H1 (cell line): ENCODE results near the gene DAP. TPM values are rescaled to one million over a fixed set of nuclear protein-coding genes. Genes with fewer than 3 reads are reported as not detected.

Experiments
- CTCF ChIA-PET: fragments of 300-600 bp; sonication (Branson Sonifier 250); formaldehyde crosslinking; loops from one replicate; lab custom pipeline; 2021; ENCODE audit not compliant: partially characterized antibody; lab: Charles Lee
- POLR2A ChIA-PET: fragments of 300-600 bp; sonication (Branson Sonifier 250); formaldehyde crosslinking; loops from one replicate; lab custom pipeline; 2021; ENCODE audit warnings: inconsistent platforms; ENCODE audit not compliant: partially characterized antibody; lab: Charles Lee
- DNase-seq, 2 experiments: peaks; one replicate each; pipeline versions ENCODE4 v3.0.0 to v3.0.0-alpha.2; 2010 to 2022; ENCODE audit warnings: low spot score in 2 of 2, low read depth in 1 of 2, mixed read lengths in 1 of 2
- FAIRE-seq: peaks from 2 replicates; lab custom pipeline; 2011; peaks lifted over from hg19 to GRCh38; lab: Jason Lieb, UNC
- H2AFZ ChIP-seq: 2 replicates; pipeline ENCODE4 v1.8.1; 2012; ENCODE audit warnings: low read length, inconsistent platforms
- H2AK5ac ChIP-seq: 2 replicates; pipeline ENCODE4 v1.6.1; 2013; ENCODE audit warnings: low read depth, low read length
- H2BK120ac ChIP-seq: replicated peaks from 2 replicates; pipeline ENCODE3; 2013; ENCODE audit warnings: low read depth, low read length, inconsistent platforms
- H2BK12ac ChIP-seq: 2 replicates; pipeline ENCODE4 v1.6.1; 2013; ENCODE audit warnings: low read depth, low read length
- H2BK15ac ChIP-seq: 2 replicates; pipeline ENCODE4 v1.6.1; 2013; ENCODE audit warnings: low read length
- H2BK20ac ChIP-seq: 2 replicates; pipeline ENCODE4 v1.6.1; 2013; ENCODE audit warnings: low read length
- H2BK5ac ChIP-seq: 2 replicates; pipeline ENCODE4 v1.6.1; 2013; ENCODE audit warnings: low read depth, low read length
- H3K14ac ChIP-seq: 2 replicates; pipeline ENCODE4 v1.6.1; 2013; ENCODE audit warnings: inconsistent platforms; ENCODE audit not compliant: insufficient read length
- H3K18ac ChIP-seq: 2 replicates; pipeline ENCODE4 v1.6.1; 2013; ENCODE audit warnings: low read length; ENCODE audit errors: extremely low read depth
- H3K23ac ChIP-seq: 2 replicates; pipeline ENCODE4 v1.6.1; 2013; ENCODE audit warnings: inconsistent platforms; ENCODE audit not compliant: insufficient read length
- H3K23me2 ChIP-seq: 2 replicates; pipeline ENCODE4 v1.6.1; 2013; ENCODE audit warnings: low read depth, low read length
- H3K27ac ChIP-seq: 2 replicates; pipeline ENCODE4 v1.6.1; 2011; ENCODE audit warnings: low read depth, low read length, inconsistent platforms
- H3K27me3 ChIP-seq, 4 experiments: replicated peaks in 1 of 4; 1 replicate in 1 of 4; 2 replicates in 3 of 4; pipeline versions ENCODE4 v1.6.1 to v1.8.1; 2011 to 2013; ENCODE audit warnings: low read length in 3 of 4, mild to moderate bottlenecking in 3 of 4, inconsistent platforms in 2 of 4, mixed read lengths in 2 of 4, moderate library complexity in 1 of 4; ENCODE audit not compliant: control insufficient read depth in 3 of 4, insufficient read depth in 3 of 4; ENCODE audit errors: extremely low read depth in 1 of 4
- H3K36me3 ChIP-seq, 4 experiments: 2 replicates each; pipeline versions ENCODE4 v1.6.1 to v1.8.1; 2011 to 2013; ENCODE audit warnings: mild to moderate bottlenecking in 4 of 4, low read length in 3 of 4, moderate library complexity in 2 of 4, control low read depth in 1 of 4, inconsistent platforms in 1 of 4; ENCODE audit not compliant: insufficient read depth in 4 of 4, control insufficient read depth in 2 of 4
- H3K4ac ChIP-seq: replicated peaks from 2 replicates; pipeline ENCODE3; 2013; ENCODE audit warnings: low read length, low read depth, mixed read lengths, inconsistent platforms; ENCODE audit not compliant: insufficient read length
- H3K4me1 ChIP-seq, 4 experiments: replicated peaks in 1 of 4; 1 replicate in 1 of 4; 2 replicates in 3 of 4; pipeline versions ENCODE4 v1.6.1 to v1.8.1; 2011 to 2013; ENCODE audit warnings: low read length in 3 of 4, inconsistent platforms in 2 of 4, mixed read lengths in 1 of 4; ENCODE audit not compliant: insufficient read depth in 4 of 4, control insufficient read depth in 3 of 4
- H3K4me2 ChIP-seq, 2 experiments: 2 replicates each; pipeline versions ENCODE4 v1.6.1 to v1.8.1; 2011 to 2013; ENCODE audit warnings: low read depth in 2 of 2, low read length in 2 of 2, control low read depth in 1 of 2, inconsistent platforms in 1 of 2, mild to moderate bottlenecking in 1 of 2; ENCODE audit not compliant: insufficient read depth in 1 of 2
- H3K4me3 ChIP-seq, 4 experiments: fragments of 200-600, 300-600 bp in 1 of 4; sonication (generic), shearing (Covaris generic), sonication (Bioruptor Twin) in 1 of 4; 2 replicates each; pipeline versions ENCODE4 v1.5.1 to v1.8.1; 2011 to 2016; ENCODE audit warnings: low read length in 4 of 4, low read depth in 3 of 4, control low read depth in 2 of 4, inconsistent platforms in 2 of 4, mild to moderate bottlenecking in 2 of 4, mixed read lengths in 1 of 4, moderate library complexity in 1 of 4; ENCODE audit not compliant: insufficient read depth in 2 of 4; ENCODE audit errors: extremely low read depth in 1 of 4
- H3K56ac ChIP-seq: replicated peaks from 2 replicates; pipeline ENCODE3; 2013; ENCODE audit warnings: low read depth, mild to moderate bottlenecking, mixed read lengths, low read length, inconsistent platforms; ENCODE audit not compliant: insufficient read length
- H3K79me1 ChIP-seq: 2 replicates; pipeline ENCODE4 v1.6.1; 2013; ENCODE audit warnings: low read depth, low read length, control low read depth
- H3K79me2 ChIP-seq, 2 experiments: 2 replicates each; pipeline versions ENCODE4 v1.6.1 to v1.8.1; 2012 to 2013; ENCODE audit warnings: low read length in 2 of 2, mild to moderate bottlenecking in 2 of 2, inconsistent platforms in 1 of 2; ENCODE audit not compliant: insufficient read depth in 2 of 2, control insufficient read depth in 1 of 2
- H3K9ac ChIP-seq, 4 experiments: replicated peaks in 1 of 4; 1 replicate in 1 of 4; 2 replicates in 3 of 4; pipeline versions ENCODE4 v1.6.1 to v1.8.1; 2011 to 2013; ENCODE audit warnings: low read depth in 3 of 4, low read length in 3 of 4, control low read depth in 2 of 4, mild to moderate bottlenecking in 2 of 4, moderate library complexity in 2 of 4, inconsistent platforms in 1 of 4; ENCODE audit errors: extremely low read depth in 1 of 4
- H3K9me3 ChIP-seq, 2 experiments: 2 replicates each; pipeline versions ENCODE4 v1.6.1 to v1.8.1; 2012 to 2013; ENCODE audit warnings: mild to moderate bottlenecking in 2 of 2, moderate library complexity in 2 of 2, control low read depth in 1 of 2, inconsistent platforms in 1 of 2, low read depth in 1 of 2, low read length in 1 of 2, mixed read lengths in 1 of 2; ENCODE audit not compliant: insufficient read depth in 2 of 2
- H4K20me1 ChIP-seq, 2 experiments: replicated peaks in 1 of 2; 2 replicates each; pipeline versions ENCODE3 to v1.8.1; 2011 to 2013; ENCODE audit warnings: inconsistent platforms in 2 of 2, low read length in 2 of 2, mild to moderate bottlenecking in 1 of 2; ENCODE audit not compliant: insufficient read depth in 2 of 2, control insufficient read depth in 1 of 2
- H4K5ac ChIP-seq: 2 replicates; pipeline ENCODE4 v1.6.1; 2013; ENCODE audit warnings: low read length, low read depth, mixed read lengths, inconsistent platforms; ENCODE audit not compliant: insufficient read length
- H4K8ac ChIP-seq: 2 replicates; pipeline ENCODE4 v1.8.0; 2013; ENCODE audit warnings: mild to moderate bottlenecking, moderate library complexity, low read length, inconsistent platforms; ENCODE audit not compliant: insufficient read depth; ENCODE audit errors: extremely low read depth
- H4K91ac ChIP-seq: replicated peaks from 2 replicates; pipeline ENCODE3; 2013; ENCODE audit warnings: low read length, mixed read lengths, inconsistent platforms; ENCODE audit not compliant: insufficient read length
- KDM5A ChIP-seq: fragments of 200-600 bp; IDR thresholded peaks from 2 replicates; pipeline ENCODE4 v1.7.1; 2012; ENCODE audit warnings: mild to moderate bottlenecking, low read length, inconsistent platforms, mixed read lengths
- WGBS, 2 experiments: shearing (Covaris generic) in 1 of 2; methylation state at CpG; one replicate each; pipeline versions ENCODE4 v1.1.6 to v1.1.7; 2013 to 2015; ENCODE audit warnings: low lambda C conversion rate in 2 of 2, mixed read lengths in 2 of 2, inconsistent platforms in 1 of 2, low coverage in 1 of 2, missing lambda C conversion rate in 1 of 2; ENCODE audit not compliant: insufficient replicate concordance in 2 of 2, insufficient coverage in 1 of 2, insufficient read length in 1 of 2; ENCODE audit errors: extremely low coverage in 1 of 2, missing lambda C conversion rate in 1 of 2; 5-methylcytosine and 5-hydroxymethylcytosine counted together
- polyA plus RNA-seq, 7 experiments: library from polyadenylated mRNA; depleted of rRNA in 3 of 7; stranded (reverse) in 5 of 7; unstranded in 2 of 7; fragments of >200 nt in 5 of 7; fragments of 200-250 nt in 2 of 7; gene quantifications; 1 replicate in 5 of 7; 2 replicates in 1 of 7; 4 replicates in 1 of 7; pipeline versions ENCODE4 v1.2.1 to v1.2.3, GENCODE V29; 2011 to 2013; ENCODE audit warnings: missing spikeins in 2 of 7, mixed read lengths in 2 of 7
- total RNA-seq: library from RNA; stranded (reverse); fragmentation: NEBNext Ultra II Directional; extraction: Animal tissue kit (Norgen Biotek cat#: 25700); gene quantifications from 2 replicates; pipeline ENCODE4 v1.2.1, GENCODE V29; 2021

The DAP gene
- total and polyA plus RNA-seq, 2 of the 8 experiments (the other 6 are each of a cell fraction or from before 2014, with no cell fraction given): 26.2 to 44.4 TPM

DNA sequence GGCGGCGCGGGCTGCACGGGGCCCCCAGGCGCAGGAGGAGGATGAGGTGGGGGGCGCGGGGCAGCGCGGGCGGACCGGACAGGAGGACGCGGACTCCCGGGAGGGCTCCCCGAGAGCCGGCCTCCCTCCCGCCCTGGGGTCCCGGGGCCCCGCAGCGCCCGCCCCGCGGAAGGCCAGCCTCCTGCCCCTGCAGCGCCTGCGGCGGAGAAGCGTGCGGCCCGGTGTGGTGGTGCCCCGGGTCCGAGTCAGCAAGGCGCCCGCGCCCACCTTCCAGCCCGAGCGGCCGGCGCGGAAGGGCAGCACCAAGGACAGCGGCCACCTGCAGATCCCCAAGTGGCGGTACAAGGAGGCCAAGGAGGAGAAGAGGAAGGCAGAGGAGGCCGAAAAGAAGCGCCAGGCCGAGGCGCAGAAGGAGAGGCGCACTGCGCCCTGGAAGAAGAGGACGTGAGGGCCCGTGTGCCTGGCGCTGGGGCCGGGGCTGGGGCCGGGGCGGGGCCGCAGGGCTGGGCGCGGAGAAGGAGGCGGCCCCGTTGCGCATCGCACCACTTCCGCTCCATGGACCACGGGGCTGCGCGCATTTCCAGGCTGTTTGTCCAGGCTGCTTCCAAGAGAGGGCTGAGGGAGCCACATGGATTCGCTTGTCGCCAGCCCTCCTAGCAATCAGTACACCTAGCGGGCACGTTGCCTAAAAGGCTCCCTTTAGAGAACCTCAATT is 111.2 kb downstream of the DAP start:
- Histone ChIP-seq H3K23ac (no peak overlapping the region), H3K56ac (no peak overlapping the region), H4K91ac (no peak overlapping the region), H3K9me3 (no peaks in the 10 kb centered on the region), H3K36me3 (peaks cover 0 to 13% (median under 1%) of the 10 kb centered on the region in 4 experiments; a peak in 5 of 8 replicates), H3K4me1 (no peaks in the 10 kb centered on the region; a peak in 1 of 7 replicates), H4K20me1 (peaks cover 0 to 4% of the 10 kb centered on the region in 2 experiments), H3K23me2 (0 out of 2 replicates have a peak, but pooled peaks cover 2% of the 10 kb centered on the region), H3K27ac (no peak overlapping the region), H3K4me2 (no peak overlapping the region), H3K4me3 (no peak overlapping the region), H2BK5ac (no peak overlapping the region), H2BK15ac (no peak overlapping the region), H3K9ac (no peak overlapping the region), H3K18ac (no peak overlapping the region), H2BK20ac (no peak overlapping the region), H3K14ac (no peak overlapping the region), H2BK120ac (no peak overlapping the region), H3K79me2 (no peaks in the 10 kb centered on the region; a peak in 1 of 4 replicates), H2BK12ac (no peak overlapping the region), H3K4ac (no peak overlapping the region), H4K5ac (no peak overlapping the region), H4K8ac (no peak overlapping the region), H2AFZ (no peak overlapping the region), H3K27me3 (no peaks in the 10 kb centered on the region), H3K79me1 (peaks cover 6% of the 10 kb centered on the region), H2AK5ac (no peak overlapping the region)
- ChIA-PET POLR2A (no interaction called here), CTCF (no interaction called here)
- FAIRE-seq (no peak), DNase-seq (peak in 1 of 2 experiments; percentile 69)
- no peak for TF ChIP-seq KDM5A
- WGBS, 2 experiments: 91% methylated on average over 25 of the region's 68 CpGs; no CpG with 5 or more reads in 1 of the 2 experiments
